HG02943 (cell line): ENCODE data around the gene DGCR6L.
"Not testable (repeated sequence)": the region's sequence is repeated elsewhere in the genome, so short reads cannot be mapped to it uniquely, and the experiment has no call there.

Experiments used
- ATAC-seq: cut with Tn5 transposase; IDR thresholded peaks from one replicate; pipeline ENCODE4 v1.9.1; 2021; ENCODE audit warnings: mild to moderate bottlenecking, low read depth, moderate library complexity; ENCODE audit not compliant: unreplicated experiment

Gene DGCR6L

GRCh38 chr22:20310773-20311172, 9.1 kb downstream of the DGCR6L start:
- ATAC-seq = not testable (repeated sequence)

- ATAC-seq = not testable (repeated sequence)
Measured at GRCh38 chr22:20310180-20310579, 9.7 kb downstream of the DGCR6L start.

- not testable (repeated sequence) for ATAC-seq
Measured at GRCh38 chr22:20308806-20309650, 10.8 kb downstream of the DGCR6L start.

- ATAC-seq = not testable (repeated sequence)
Measured at GRCh38 chr22:20307448-20308447, 12.1 kb downstream of the DGCR6L start.

GRCh38 chr22:20306646-20307447, 13.0 kb downstream of the DGCR6L start:
- ATAC-seq = not testable (repeated sequence)

- no peak for ATAC-seq
Measured at GRCh38 chr22:20305894-20306645, 13.8 kb downstream of the DGCR6L start.

- not testable (repeated sequence) for ATAC-seq
Measured at GRCh38 chr22:20305230-20305893, 14.5 kb downstream of the DGCR6L start.

- no peak for ATAC-seq
Measured at GRCh38 chr22:20304646-20305045, 15.2 kb downstream of the DGCR6L start.

GRCh38 chr22:20303229-20303534, 16.7 kb downstream of the DGCR6L start:
- ATAC-seq = not testable (repeated sequence)

- ATAC-seq = no peak
Measured at GRCh38 chr22:20302438-20303228, 17.2 kb downstream of the DGCR6L start.

- peak; percentile 10 for ATAC-seq
Measured at GRCh38 chr22:20299746-20300136, 20.1 kb downstream of the DGCR6L start.

GRCh38 chr22:20298803-20299745, 20.8 kb downstream of the DGCR6L start:
- peak; percentile 59 for ATAC-seq

- no peak for ATAC-seq
Measured at GRCh38 chr22:20298110-20298802, 21.6 kb downstream of the DGCR6L start.

- ATAC-seq = no peak
Measured at GRCh38 chr22:20297414-20298109, 22.3 kb downstream of the DGCR6L start.

- ATAC-seq = no peak
Measured at GRCh38 chr22:20296598-20296997, 23.3 kb downstream of the DGCR6L start.
